Neural progenitor cell (in vitro differentiated cells): ENCODE results near the gene NOPCHAP1. TPM values are rescaled to one million over a fixed set of nuclear protein-coding genes. Genes with fewer than 3 reads are reported as not detected.

Experiments used
- DNase-seq: peaks from one replicate; pipeline ENCODE4 v3.0.0-alpha.2; 2016; ENCODE audit warnings: low spot score
- H2AFZ ChIP-seq: fragments of 200-600 bp; sonication (generic); replicated peaks from 2 replicates; pipeline ENCODE4 v1.6.1; 2016; ENCODE audit warnings: antibody characterized with exemption
- H3F3A ChIP-seq: fragments of 200-600 bp; sonication (generic); 2 replicates; pipeline ENCODE4 v1.6.1; 2016; ENCODE audit warnings: antibody characterized with exemption, low read depth
- H3K27ac ChIP-seq: fragments of 200-600 bp; sonication (generic); 2 replicates; pipeline ENCODE4 v1.5.1; 2016; ENCODE audit warnings: mild to moderate bottlenecking
- H3K27me3 ChIP-seq: fragments of 200-600 bp; sonication (generic); 2 replicates; pipeline ENCODE4 v1.6.1; 2016; ENCODE audit warnings: mild to moderate bottlenecking, moderate library complexity
- H3K36me3 ChIP-seq: fragments of 200-600 bp; sonication (generic); 2 replicates; pipeline ENCODE4 v1.5.1; 2016
- H3K4me1 ChIP-seq: fragments of 200-600 bp; sonication (generic); 2 replicates; pipeline ENCODE4 v1.6.1; 2016; ENCODE audit warnings: mixed run types
- H3K4me2 ChIP-seq: fragments of 200-600 bp; sonication (generic); 2 replicates; pipeline ENCODE4 v1.6.1; 2016
- H3K4me3 ChIP-seq: fragments of 200-600 bp; sonication (generic); 2 replicates; pipeline ENCODE4 v1.5.1; 2016
- H3K79me2 ChIP-seq: fragments of 200-600 bp; sonication (generic); 2 replicates; pipeline ENCODE4 v1.6.1; 2016; ENCODE audit warnings: low read depth
- H3K9ac ChIP-seq: fragments of 200-600 bp; sonication (generic); 2 replicates; pipeline ENCODE4 v1.6.1; 2016
- H3K9me3 ChIP-seq: fragments of 200-600 bp; sonication (generic); 2 replicates; pipeline ENCODE4 v1.5.1; 2016; ENCODE audit warnings: low read depth
- H4K20me1 ChIP-seq: fragments of 200-600 bp; sonication (generic); 2 replicates; pipeline ENCODE4 v1.6.1; 2016; ENCODE audit warnings: low read depth
- H3K27ac Mint-ChIP-seq: 3 replicates; pipeline ENCODE4 v1.8.0; 2021; ENCODE audit warnings: mixed read lengths
- H3K27me3 Mint-ChIP-seq: 2 replicates; pipeline ENCODE4 v1.8.0; 2022; ENCODE audit warnings: low read depth, mild to moderate bottlenecking, inconsistent platforms, moderate library complexity, mixed read lengths; ENCODE audit not compliant: insufficient read depth
- H3K36me3 Mint-ChIP-seq: 3 replicates; pipeline ENCODE4 v1.8.0; 2021; ENCODE audit warnings: mixed read lengths
- H3K4me1 Mint-ChIP-seq: 3 replicates; pipeline ENCODE4 v1.8.0; 2021; ENCODE audit warnings: mixed read lengths
- H3K4me3 Mint-ChIP-seq: 3 replicates; pipeline ENCODE4 v1.8.0; 2021; ENCODE audit warnings: mild to moderate bottlenecking, moderate library complexity, mixed read lengths
- H3K9me3 Mint-ChIP-seq: 3 replicates; pipeline ENCODE4 v1.8.0; 2020; ENCODE audit warnings: mixed read lengths
- CTCF ChIP-seq: fragments of 200-600 bp; sonication (generic); IDR thresholded peaks from 2 replicates; pipeline ENCODE4 v1.5.1; 2017; ENCODE audit warnings: antibody characterized with exemption, mild to moderate bottlenecking
- EZH2 ChIP-seq: fragments of 200-600 bp; sonication (generic); IDR thresholded peaks from 2 replicates; pipeline ENCODE4 v1.6.1; 2017; ENCODE audit warnings: antibody characterized with exemption, mild to moderate bottlenecking, moderate library complexity
- EZH2phosphoT487 ChIP-seq: fragments of 200-600 bp; sonication (generic); IDR thresholded peaks from 2 replicates; pipeline ENCODE4 v1.6.1; 2017; ENCODE audit warnings: antibody characterized with exemption
- total RNA-seq: library from RNA; depleted of rRNA; stranded (reverse); fragments of >200 nt; gene quantifications from 2 replicates; pipeline ENCODE4 v1.2.3, GENCODE V29; 2015; ENCODE audit warnings: low replicate concordance

The NOPCHAP1 gene
- total RNA-seq, 1 donor from 2014 or later, result 8.6 TPM

DNA sequence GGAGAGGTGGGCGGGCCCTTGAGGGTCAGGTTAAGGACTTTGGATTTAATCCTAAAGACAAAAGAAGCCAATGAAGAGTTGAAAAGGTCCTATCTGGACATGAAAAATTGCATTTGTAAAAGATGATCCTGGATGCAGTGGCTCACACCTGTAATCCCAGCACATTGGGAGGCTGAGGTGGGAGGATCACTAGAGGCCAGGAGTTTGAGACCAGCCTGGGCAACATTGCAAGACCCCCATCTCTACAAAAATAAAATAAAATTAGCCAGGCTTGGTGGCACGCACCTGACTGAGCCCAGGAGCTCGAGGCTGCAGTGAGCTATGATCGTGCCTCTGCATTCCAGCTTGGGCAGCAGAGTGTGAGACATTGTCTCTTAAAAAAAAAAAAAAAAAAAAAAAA lies 25.7 kb upstream of the NOPCHAP1 start:
- no peak for DNase-seq

GRCh38 chr12:104963757-104964156 lies 22.4 kb upstream of the NOPCHAP1 start:
- peaks cover 3% of the 10 kb centered on the region for H3K27me3 Mint-ChIP-seq
- H3K9me3 ChIP-seq, result no peaks in the 10 kb centered on the region
- H3K4me3 ChIP-seq, result no peak overlapping the region
- no peaks in the 10 kb centered on the region for H3K79me2 ChIP-seq
- H3K36me3 ChIP-seq, result no peaks in the 10 kb centered on the region
- H3K4me1 ChIP-seq, result no peaks in the 10 kb centered on the region
- H3K4me1 Mint-ChIP-seq, result peaks cover 44% of the 10 kb centered on the region
- H4K20me1 ChIP-seq, result no peaks in the 10 kb centered on the region
- peaks cover 18% of the 10 kb centered on the region for H3K27me3 ChIP-seq
- H3F3A ChIP-seq, result no peaks in the 10 kb centered on the region
- H3K9me3 Mint-ChIP-seq, result peaks cover 8% of the 10 kb centered on the region
- H3K4me3 Mint-ChIP-seq, result peak overlapping the region; percentile 44
- H2AFZ ChIP-seq, result no peak overlapping the region
- H3K27ac ChIP-seq, result no peak overlapping the region
- peaks cover 4% of the 10 kb centered on the region for H3K36me3 Mint-ChIP-seq
- H3K9ac ChIP-seq, result no peak overlapping the region
- TF ChIP-seq CTCF (no peak), EZH2phosphoT487 (no peak), EZH2 (no peak)
- DNase-seq, result no peak
- no peak overlapping the region for H3K4me2 ChIP-seq
- H3K27ac Mint-ChIP-seq, result peak overlapping the region; percentile 94

More for the DNA sequence above, 25.7 kb upstream of the NOPCHAP1 start:
- no peak overlapping the region for H3K4me3 ChIP-seq
- Mint-ChIP-seq H3K9me3 (peaks cover 1% of the 10 kb centered on the region), H3K4me3 (no peak overlapping the region), H3K36me3 (peaks cover 3% of the 10 kb centered on the region), H3K27ac (no peak overlapping the region), H3K27me3 (peaks cover 16% of the 10 kb centered on the region), H3K4me1 (peaks cover 52% of the 10 kb centered on the region)
- H2AFZ ChIP-seq, result no peak overlapping the region
- no peaks in the 10 kb centered on the region for H3K36me3 ChIP-seq
- no peak overlapping the region for H3K4me2 ChIP-seq
- H3K4me1 ChIP-seq, result no peaks in the 10 kb centered on the region
- H3K9me3 ChIP-seq, result no peaks in the 10 kb centered on the region
- no peaks in the 10 kb centered on the region for H3K79me2 ChIP-seq
- no peak overlapping the region for H3K27ac ChIP-seq
- H3F3A ChIP-seq, result no peaks in the 10 kb centered on the region
- peaks cover 48% of the 10 kb centered on the region for H3K27me3 ChIP-seq
- TF ChIP-seq EZH2, result no peak
- H4K20me1 ChIP-seq, result no peaks in the 10 kb centered on the region
- H3K9ac ChIP-seq, result no peak overlapping the region

GRCh38 chr12:104964167-104964855 lies 21.8 kb upstream of the NOPCHAP1 start:
- no peak overlapping the region for H3K27ac ChIP-seq
- DNase-seq, result no peak
- H3K4me3 Mint-ChIP-seq, result peak overlapping the region; percentile 62
- no peaks in the 10 kb centered on the region for H3K36me3 ChIP-seq
- H3K4me1 ChIP-seq, result no peaks in the 10 kb centered on the region
- H3K36me3 Mint-ChIP-seq, result peaks cover 4% of the 10 kb centered on the region
- H3K79me2 ChIP-seq, result no peaks in the 10 kb centered on the region
- peaks cover 8% of the 10 kb centered on the region for H3K9me3 Mint-ChIP-seq
- H3K27me3 ChIP-seq, result peaks cover 12% of the 10 kb centered on the region
- no peaks in the 10 kb centered on the region for H4K20me1 ChIP-seq
- H3K9ac ChIP-seq, result no peak overlapping the region
- peaks cover 3% of the 10 kb centered on the region for H3K27me3 Mint-ChIP-seq
- H3K4me1 Mint-ChIP-seq, result peaks cover 40% of the 10 kb centered on the region
- no peak overlapping the region for H3K4me3 ChIP-seq
- H3K27ac Mint-ChIP-seq, result peak overlapping the region; percentile 94
- H3K4me2 ChIP-seq, result no peak overlapping the region
- no peak overlapping the region for H2AFZ ChIP-seq
- H3K9me3 ChIP-seq, result no peaks in the 10 kb centered on the region
- TF ChIP-seq EZH2phosphoT487 (no peak), EZH2 (no peak), CTCF (no peak)
- H3F3A ChIP-seq, result no peaks in the 10 kb centered on the region

- Mint-ChIP-seq H3K27ac (peak overlapping the region; percentile 38), H3K4me1 (peaks cover 35% of the 10 kb centered on the region), H3K27me3 (peaks cover 3% of the 10 kb centered on the region), H3K9me3 (peaks cover 8% of the 10 kb centered on the region), H3K4me3 (peak overlapping the region; percentile 62), H3K36me3 (peaks cover 4% of the 10 kb centered on the region)
- no peaks in the 10 kb centered on the region for H3K4me1 ChIP-seq
- H3K27ac ChIP-seq, result no peak overlapping the region
- H3K36me3 ChIP-seq, result no peaks in the 10 kb centered on the region
- H4K20me1 ChIP-seq, result no peaks in the 10 kb centered on the region
- no peak overlapping the region for H3K9ac ChIP-seq
- TF ChIP-seq CTCF (no peak), EZH2phosphoT487 (no peak), EZH2 (no peak)
- H2AFZ ChIP-seq, result no peak overlapping the region
- no peaks in the 10 kb centered on the region for H3K79me2 ChIP-seq
- H3K27me3 ChIP-seq, result peaks cover 7% of the 10 kb centered on the region
- H3K4me3 ChIP-seq, result no peak overlapping the region
- no peak for DNase-seq
- H3K9me3 ChIP-seq, result no peaks in the 10 kb centered on the region
- no peak overlapping the region for H3K4me2 ChIP-seq
- H3F3A ChIP-seq, result no peaks in the 10 kb centered on the region
These were observed 21.3 kb upstream of the NOPCHAP1 start for GRCh38 chr12:104964856-104965205.
